HCT116 (cell line): ENCODE measurements around the gene HMGN2. TPM values are rescaled to one million over a fixed set of nuclear protein-coding genes. Genes with fewer than 3 reads are reported as not detected.

ENCODE experiments used
- ATAC-seq: fragments of 200-7000 bp; cut with Tn5 transposase; 2 replicates; pipeline ENCODE4 v1.9.1; 2020; ENCODE audit warnings: mild to moderate bottlenecking, moderate library complexity
- BruUV-seq: library from RNA; stranded (reverse); fragments of 400-500 nt; replicated peaks from 2 replicates; lab custom pipeline; 2021; lab: Mats Ljungman, UMichigan
- CTCF ChIA-PET: fragments of 300-600 bp; sonication (Branson Sonifier 250); formaldehyde crosslinking; loops from one replicate; lab custom pipeline; 2021; ENCODE audit warnings: antibody characterized with exemption; lab: Charles Lee
- POLR2A ChIA-PET: fragments of 300-600, 350-600 bp; sonication (Branson Sonifier 250); formaldehyde crosslinking; loops from one replicate; lab custom pipeline; 2021; ENCODE audit warnings: antibody characterized with exemption; lab: Charles Lee
- RAD21 ChIA-PET, 2 experiments: fragments of 300-600 bp; sonication (Branson Sonifier 250); formaldehyde crosslinking; loops; one replicate each; lab custom pipeline; 2023; ENCODE audit warnings: low total read pairs in 2 of 2; ENCODE audit not compliant: uncharacterized antibody in 2 of 2, unreplicated experiment in 2 of 2, low non-redundant PET in 1 of 2; lab: Charles Lee
- DNase-seq: peaks from one replicate; pipeline ENCODE4 v3.0.0-alpha.2; 2010; ENCODE audit warnings: low read depth, low spot score
- H2AFZ ChIP-seq: fragments of 200-600 bp; shearing (Covaris generic), sonication (generic); 2 replicates; pipeline ENCODE4 v1.6.1; 2017; ENCODE audit warnings: low read depth, mixed run types, mixed read lengths, antibody characterized with exemption, low read length; ENCODE audit not compliant: poor library complexity, severe bottlenecking
- H3K27ac ChIP-seq: 2 replicates; pipeline ENCODE4 v1.5.1; 2012; ENCODE audit warnings: low read depth, low read length
- H3K27me3 ChIP-seq: fragments of 200-600 bp; sonication (generic); 2 replicates; pipeline ENCODE4 v1.6.1; 2016; ENCODE audit warnings: mixed run types, low read length, mixed read lengths; ENCODE audit not compliant: insufficient read depth
- H3K36me3 ChIP-seq, 2 experiments: fragments of 200-500 bp in 1 of 2; fragments of 200-600 bp in 1 of 2; sonication (Bioruptor generic) in 1 of 2; sonication (generic) in 1 of 2; 2 replicates each; pipeline versions ENCODE4 v1.5.1 to v1.6.1; 2014 to 2016; ENCODE audit warnings: low read length in 2 of 2, inconsistent platforms in 1 of 2, mixed read lengths in 1 of 2, mixed run types in 1 of 2; ENCODE audit not compliant: insufficient read depth in 2 of 2, control insufficient read depth in 1 of 2
- H3K4me1 ChIP-seq, 2 experiments: fragments of 200-600 bp in 1 of 2; sonication (generic) in 1 of 2; 2 replicates each; pipeline versions ENCODE4 v1.5.1 to v1.6.1; 2012 to 2017; ENCODE audit warnings: low read length in 2 of 2, inconsistent platforms in 1 of 2, mild to moderate bottlenecking in 1 of 2, mixed read lengths in 1 of 2, mixed run types in 1 of 2, moderate library complexity in 1 of 2; ENCODE audit not compliant: insufficient read depth in 2 of 2, control insufficient read depth in 1 of 2
- H3K4me2 ChIP-seq: fragments of 200-600 bp; sonication (generic); 2 replicates; pipeline ENCODE4 v1.6.1; 2017; ENCODE audit warnings: mixed run types, low read length, mixed read lengths
- H3K4me3 ChIP-seq, 2 experiments: fragments of 200-600 bp in 1 of 2; sonication (generic) in 1 of 2; replicated peaks in 1 of 2; 2 replicates each; pipeline ENCODE4 v1.5.1; 2011 to 2016; ENCODE audit warnings: low read length in 2 of 2, control low read depth in 1 of 2, low read depth in 1 of 2, mild to moderate bottlenecking in 1 of 2, mixed read lengths in 1 of 2, mixed run types in 1 of 2
- H3K79me2 ChIP-seq: fragments of 200-600 bp; sonication (generic); 2 replicates; pipeline ENCODE4 v1.6.1; 2017; ENCODE audit warnings: mild to moderate bottlenecking, mixed run types, low read length, moderate library complexity, mixed read lengths; ENCODE audit not compliant: insufficient read depth
- H3K9ac ChIP-seq: fragments of 200-600 bp; sonication (generic); 2 replicates; pipeline ENCODE4 v1.6.1; 2016; ENCODE audit warnings: low read length, mixed read lengths
- H3K9me2 ChIP-seq: fragments of 200-600 bp; sonication (generic), shearing (Covaris generic); 2 replicates; pipeline ENCODE4 v1.6.1; 2017; ENCODE audit warnings: mixed run types, mild to moderate bottlenecking, moderate library complexity; ENCODE audit not compliant: insufficient read depth
- H3K9me3 ChIP-seq, 2 experiments: fragments of 200-500 bp in 1 of 2; fragments of 200-600 bp in 1 of 2; sonication (Bioruptor generic) in 1 of 2; sonication (generic) in 1 of 2; 2 replicates each; pipeline ENCODE4 v1.6.1; 2014 to 2017; ENCODE audit warnings: low read length in 2 of 2, mixed read lengths in 2 of 2, inconsistent platforms in 1 of 2, low read depth in 1 of 2, mild to moderate bottlenecking in 1 of 2, mixed run types in 1 of 2, moderate library complexity in 1 of 2; ENCODE audit not compliant: control insufficient read depth in 1 of 2, insufficient read depth in 1 of 2
- H4K20me1 ChIP-seq: fragments of 200-600 bp; sonication (generic), shearing (Covaris generic); 2 replicates; pipeline ENCODE4 v1.6.1; 2017; ENCODE audit warnings: mixed run types, mild to moderate bottlenecking, moderate library complexity; ENCODE audit not compliant: insufficient read depth
- ELF1 ChIP-seq: IDR thresholded peaks from 2 replicates; pipeline ENCODE4 v1.6.1; 2012; ENCODE audit warnings: low read depth, borderline replicate concordance
- EZH2 ChIP-seq: fragments of 200-600 bp; sonication (generic); IDR thresholded peaks from 2 replicates; pipeline ENCODE4 v1.6.1; 2017; ENCODE audit warnings: antibody characterized with exemption, mixed run types
- FOSL1 ChIP-seq: IDR thresholded peaks from 2 replicates; pipeline ENCODE4 v1.6.1; 2012; ENCODE audit warnings: low read depth
- JUND ChIP-seq: IDR thresholded peaks from 2 replicates; pipeline ENCODE4 v1.6.1; 2012
- MAX ChIP-seq: IDR thresholded peaks from 2 replicates; pipeline ENCODE4 v1.6.1; 2012
- intact Hi-C: fragments of 100-400 bp; cut with micrococcal nuclease; formaldehyde crosslinking; loops from 2 replicates; pipeline ENCODE4 v1.10.0; 2022
- total RNA-seq: library from RNA; stranded (reverse); gene quantifications from one replicate; pipeline ENCODE4 v1.2.1, GENCODE V29; 2021; ENCODE audit not compliant: unreplicated experiment
- TF ChIP-seq, protein P1 (sequence below): IDR thresholded peaks from 2 replicates; pipeline ENCODE4 v1.6.1; 2012; ENCODE audit warnings: low read depth
- TF ChIP-seq, protein P2 (sequence below), 3 experiments: fragments of 200-600 bp in 1 of 3; sonication (generic) in 1 of 3; IDR thresholded peaks in 2 of 3; conservative IDR thresholded peaks in 1 of 3; 2 replicates each; pipeline ENCODE4 v1.5.1; 2012 to 2017; ENCODE audit warnings: low read depth in 2 of 3, low read length in 2 of 3, antibody characterized with exemption in 1 of 3, borderline replicate concordance in 1 of 3, control low read depth in 1 of 3, mild to moderate bottlenecking in 1 of 3, mixed read lengths in 1 of 3, mixed run types in 1 of 3, moderate library complexity in 1 of 3; ENCODE audit not compliant: insufficient read depth in 1 of 3

Gene HMGN2
- total RNA-seq, 1 experiment from 2014 or later = 483 TPM

GRCh38 chr1:26471498-26472319, 531 bp upstream of the HMGN2 start:
- Histone ChIP-seq H3K9me2 (no peaks in the 10 kb centered on the region), H3K27me3 (no peaks in the 10 kb centered on the region), H3K27ac (peak overlapping the region; percentile 100), H3K79me2 (peaks cover 23% of the 10 kb centered on the region), H3K9ac (peak overlapping the region; percentile 99), H3K4me2 (peak overlapping the region; percentile 99), H2AFZ (no peak overlapping the region), H3K9me3 (no peaks in the 10 kb centered on the region), H4K20me1 (peaks cover 20% of the 10 kb centered on the region; the same call in 1 of the 2 replicates), H3K4me1 (peaks cover 13 to 39% of the 10 kb centered on the region in 2 experiments), H3K4me3 (peak overlapping the region; percentile 60 to 83), H3K36me3 (peaks cover 15 to 37% of the 10 kb centered on the region in 2 experiments)
- DNase-seq (peak; percentile 31), ATAC-seq (peak; percentile 49)
- BruUV-seq = TSS peak; percentile 59
- intact Hi-C loops = no loop called here
- RAD21 ChIA-PET = no interaction called here
- TF ChIP-seq EZH2 (no peak), FOSL1 (no peak), MAX (peak; percentile 31; the same call in 1 of the 2 replicates), JUND (no peak), ELF1 (no peak)
- TF ChIP-seq, protein P1, sequence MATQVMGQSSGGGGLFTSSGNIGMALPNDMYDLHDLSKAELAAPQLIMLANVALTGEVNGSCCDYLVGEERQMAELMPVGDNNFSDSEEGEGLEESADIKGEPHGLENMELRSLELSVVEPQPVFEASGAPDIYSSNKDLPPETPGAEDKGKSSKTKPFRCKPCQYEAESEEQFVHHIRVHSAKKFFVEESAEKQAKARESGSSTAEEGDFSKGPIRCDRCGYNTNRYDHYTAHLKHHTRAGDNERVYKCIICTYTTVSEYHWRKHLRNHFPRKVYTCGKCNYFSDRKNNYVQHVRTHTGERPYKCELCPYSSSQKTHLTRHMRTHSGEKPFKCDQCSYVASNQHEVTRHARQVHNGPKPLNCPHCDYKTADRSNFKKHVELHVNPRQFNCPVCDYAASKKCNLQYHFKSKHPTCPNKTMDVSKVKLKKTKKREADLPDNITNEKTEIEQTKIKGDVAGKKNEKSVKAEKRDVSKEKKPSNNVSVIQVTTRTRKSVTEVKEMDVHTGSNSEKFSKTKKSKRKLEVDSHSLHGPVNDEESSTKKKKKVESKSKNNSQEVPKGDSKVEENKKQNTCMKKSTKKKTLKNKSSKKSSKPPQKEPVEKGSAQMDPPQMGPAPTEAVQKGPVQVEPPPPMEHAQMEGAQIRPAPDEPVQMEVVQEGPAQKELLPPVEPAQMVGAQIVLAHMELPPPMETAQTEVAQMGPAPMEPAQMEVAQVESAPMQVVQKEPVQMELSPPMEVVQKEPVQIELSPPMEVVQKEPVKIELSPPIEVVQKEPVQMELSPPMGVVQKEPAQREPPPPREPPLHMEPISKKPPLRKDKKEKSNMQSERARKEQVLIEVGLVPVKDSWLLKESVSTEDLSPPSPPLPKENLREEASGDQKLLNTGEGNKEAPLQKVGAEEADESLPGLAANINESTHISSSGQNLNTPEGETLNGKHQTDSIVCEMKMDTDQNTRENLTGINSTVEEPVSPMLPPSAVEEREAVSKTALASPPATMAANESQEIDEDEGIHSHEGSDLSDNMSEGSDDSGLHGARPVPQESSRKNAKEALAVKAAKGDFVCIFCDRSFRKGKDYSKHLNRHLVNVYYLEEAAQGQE = peak; percentile 62
- TF ChIP-seq, protein P2, sequence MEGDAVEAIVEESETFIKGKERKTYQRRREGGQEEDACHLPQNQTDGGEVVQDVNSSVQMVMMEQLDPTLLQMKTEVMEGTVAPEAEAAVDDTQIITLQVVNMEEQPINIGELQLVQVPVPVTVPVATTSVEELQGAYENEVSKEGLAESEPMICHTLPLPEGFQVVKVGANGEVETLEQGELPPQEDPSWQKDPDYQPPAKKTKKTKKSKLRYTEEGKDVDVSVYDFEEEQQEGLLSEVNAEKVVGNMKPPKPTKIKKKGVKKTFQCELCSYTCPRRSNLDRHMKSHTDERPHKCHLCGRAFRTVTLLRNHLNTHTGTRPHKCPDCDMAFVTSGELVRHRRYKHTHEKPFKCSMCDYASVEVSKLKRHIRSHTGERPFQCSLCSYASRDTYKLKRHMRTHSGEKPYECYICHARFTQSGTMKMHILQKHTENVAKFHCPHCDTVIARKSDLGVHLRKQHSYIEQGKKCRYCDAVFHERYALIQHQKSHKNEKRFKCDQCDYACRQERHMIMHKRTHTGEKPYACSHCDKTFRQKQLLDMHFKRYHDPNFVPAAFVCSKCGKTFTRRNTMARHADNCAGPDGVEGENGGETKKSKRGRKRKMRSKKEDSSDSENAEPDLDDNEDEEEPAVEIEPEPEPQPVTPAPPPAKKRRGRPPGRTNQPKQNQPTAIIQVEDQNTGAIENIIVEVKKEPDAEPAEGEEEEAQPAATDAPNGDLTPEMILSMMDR (IDR thresholded peaks at IDR 0.05 in 2 of 3, conservative IDR thresholded peaks at IDR 0.05 in 1 of 3; ENCODE audit: borderline replicate concordance in 1 of 3, insufficient read depth in 1 of 3, low read depth in 2 of 3, low read length in 2 of 3) = no peak
- POLR2A ChIA-PET = interaction anchor here (0.6 to 1.1 kb wide), 2 partner anchors 13 to 112 kb away, joined by 3 read pairs; no protein-coding TSS in a partner anchor
- CTCF ChIA-PET = interaction anchor here (0.6 to 1.8 kb wide), 5 partner anchors 9 to 450 kb away, joined by 3 to 6 read pairs (median 4); no protein-coding TSS in a partner anchor
